Measurements from ENCODE around the gene MAP2K5.

The MAP2K5 gene

GRCh38 chr15:67807836-67808235, 265.3 kb downstream of the MAP2K5 start:
- no peak for TF ChIP-seq CTCF (IDR thresholded peaks at IDR 0.05; ENCODE audit: low read length)
- no peak for TF ChIP-seq EZH2phosphoT487 (IDR thresholded peaks at IDR 0.05; ENCODE audit: low read length)
- TF ChIP-seq EZH2 (optimal IDR thresholded peaks at IDR 0.05; ENCODE audit: low read depth, low read length), result no peak
- Histone ChIP-seq H3F3A (ENCODE audit: insufficient read depth, low read length) (no peaks in the 10 kb centered on the region), H3K4me2 (ENCODE audit: low read depth, low read length) (no peak overlapping the region), H3K79me2 (ENCODE audit: low read length) (no peaks in the 10 kb centered on the region), H3K9me3 (replicated peaks; ENCODE audit: insufficient read depth, low read length) (no peaks in the 10 kb centered on the region), H3K4me3 (ENCODE audit: low read length) (no peak overlapping the region), H3K4me1 (ENCODE audit: low read length) (no peaks in the 10 kb centered on the region), H2AFZ (ENCODE audit: low read length) (no peak overlapping the region), H3K27ac (ENCODE audit: low read length) (no peak overlapping the region), H3K9me2 (replicated peaks; ENCODE audit: insufficient read depth, low read length) (no peaks in the 10 kb centered on the region), H3K36me3 (replicated peaks; ENCODE audit: insufficient read depth, low read length) (no peaks in the 10 kb centered on the region), H3K9ac (ENCODE audit: low read length) (no peak overlapping the region), H3K27me3 (replicated peaks; ENCODE audit: insufficient read depth, low read length) (no peaks in the 10 kb centered on the region), H4K20me1 (ENCODE audit: insufficient read depth, low read length) (no peaks in the 10 kb centered on the region)
- no peak for DNase-seq

GRCh38 chr15:67808821-67809220, 266.3 kb downstream of the MAP2K5 start:
- no peak for DNase-seq
- H3K27ac ChIP-seq (ENCODE audit: low read length), result no peak overlapping the region
- H3K9me2 ChIP-seq (replicated peaks; ENCODE audit: insufficient read depth, low read length), result no peaks in the 10 kb centered on the region
- H3K9me3 ChIP-seq (replicated peaks; ENCODE audit: insufficient read depth, low read length), result no peaks in the 10 kb centered on the region
- no peaks in the 10 kb centered on the region for H3K79me2 ChIP-seq (ENCODE audit: low read length)
- no peak overlapping the region for H3K9ac ChIP-seq (ENCODE audit: low read length)
- no peaks in the 10 kb centered on the region for H3F3A ChIP-seq (ENCODE audit: insufficient read depth, low read length)
- no peak overlapping the region for H3K4me3 ChIP-seq (ENCODE audit: low read length)
- no peaks in the 10 kb centered on the region for H4K20me1 ChIP-seq (ENCODE audit: insufficient read depth, low read length)
- H3K4me1 ChIP-seq (ENCODE audit: low read length), result no peaks in the 10 kb centered on the region
- no peak for TF ChIP-seq EZH2phosphoT487 (IDR thresholded peaks at IDR 0.05; ENCODE audit: low read length)
- no peak for TF ChIP-seq CTCF (IDR thresholded peaks at IDR 0.05; ENCODE audit: low read length)
- no peak for TF ChIP-seq EZH2 (optimal IDR thresholded peaks at IDR 0.05; ENCODE audit: low read depth, low read length)
- H3K27me3 ChIP-seq (replicated peaks; ENCODE audit: insufficient read depth, low read length), result no peaks in the 10 kb centered on the region
- no peaks in the 10 kb centered on the region for H3K36me3 ChIP-seq (replicated peaks; ENCODE audit: insufficient read depth, low read length)
- no peak overlapping the region for H2AFZ ChIP-seq (ENCODE audit: low read length)
- H3K4me2 ChIP-seq (ENCODE audit: low read depth, low read length), result no peak overlapping the region

GRCh38 chr15:67809441-67809840, 266.9 kb downstream of the MAP2K5 start:
- Histone ChIP-seq H3K4me1 (ENCODE audit: low read length) (no peaks in the 10 kb centered on the region), H3F3A (ENCODE audit: insufficient read depth, low read length) (no peaks in the 10 kb centered on the region), H3K9me2 (replicated peaks; ENCODE audit: insufficient read depth, low read length) (no peaks in the 10 kb centered on the region), H3K27ac (ENCODE audit: low read length) (no peak overlapping the region), H3K9me3 (replicated peaks; ENCODE audit: insufficient read depth, low read length) (no peaks in the 10 kb centered on the region), H3K9ac (ENCODE audit: low read length) (no peak overlapping the region), H3K4me3 (ENCODE audit: low read length) (no peak overlapping the region), H4K20me1 (ENCODE audit: insufficient read depth, low read length) (no peaks in the 10 kb centered on the region), H3K36me3 (replicated peaks; ENCODE audit: insufficient read depth, low read length) (no peaks in the 10 kb centered on the region), H3K4me2 (ENCODE audit: low read depth, low read length) (no peak overlapping the region), H3K79me2 (ENCODE audit: low read length) (no peaks in the 10 kb centered on the region), H3K27me3 (replicated peaks; ENCODE audit: insufficient read depth, low read length) (no peaks in the 10 kb centered on the region), H2AFZ (ENCODE audit: low read length) (no peak overlapping the region)
- TF ChIP-seq CTCF (IDR thresholded peaks at IDR 0.05; ENCODE audit: low read length), result no peak
- no peak for TF ChIP-seq EZH2phosphoT487 (IDR thresholded peaks at IDR 0.05; ENCODE audit: low read length)
- no peak for TF ChIP-seq EZH2 (optimal IDR thresholded peaks at IDR 0.05; ENCODE audit: low read depth, low read length)
- no peak for DNase-seq

Data from MM.1S (cell line).